Peyer's patch (tissue), 4 donors: Measurements from ENCODE around the gene COL9A3.

ENCODE experiments used
- CTCF ChIP-seq, 6 experiments: fragments of 450-650 bp in 4 of 6; fragments of 200-600 bp in 2 of 6; sonication (generic) in 1 of 6; IDR thresholded peaks; one replicate each; pipeline ENCODE4 v1.5.1; 2017 to 2019; ENCODE audit warnings: antibody characterized with exemption in 6 of 6, mild to moderate bottlenecking in 3 of 6, moderate library complexity in 1 of 6
- POLR2A ChIP-seq, 2 donors: fragments of 450-650 bp; IDR thresholded peaks; one replicate each; pipeline ENCODE4 v1.5.1; 2017; ENCODE audit warnings: antibody characterized with exemption in 2 of 2, mild to moderate bottlenecking in 2 of 2, moderate library complexity in 2 of 2

- TF ChIP-seq CTCF (IDR thresholded peaks at IDR 0.05) (no peak), POLR2A (IDR thresholded peaks at IDR 0.05) (no peak)
These were observed 7.1 kb upstream of the COL9A3 start for GRCh38 chr20:62809530-62810428.
